ENCODE data around the gene PIK3C2G. TPM values are rescaled to one million over a fixed set of nuclear protein-coding genes. Genes with fewer than 3 reads are reported as not detected.

Gene PIK3C2G
- total RNA-seq, 1 experiment from 2014 or later, result not detected

DNA sequence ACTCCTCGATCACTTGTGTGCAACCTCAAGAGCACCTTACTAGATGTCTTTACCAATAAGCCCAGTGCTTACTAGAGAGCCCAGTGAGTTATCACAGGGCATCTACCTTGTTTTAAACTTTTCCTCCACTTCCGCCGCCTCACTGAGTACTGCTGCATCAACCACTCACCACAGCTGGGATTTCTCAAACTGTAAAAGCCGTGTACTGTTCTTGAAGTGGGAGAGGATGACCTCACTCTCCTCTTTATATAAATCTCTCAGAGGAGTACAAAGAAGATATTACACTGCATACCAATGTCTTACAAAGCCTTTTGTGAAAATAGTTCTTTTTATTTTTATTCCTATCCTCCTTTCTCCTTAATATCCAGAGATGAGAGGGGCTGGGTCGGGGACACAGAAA is 382.4 kb downstream of the PIK3C2G start:
- Histone ChIP-seq H3K9ac (ENCODE audit: low read length) (no peak overlapping the region), H3K4me1 (ENCODE audit: control insufficient read depth in 1 of 2, insufficient read depth in 2 of 2, low read length in 2 of 2) (no peaks in the 10 kb centered on the region), H2AFZ (ENCODE audit: low read depth, low read length, poor library complexity, severe bottlenecking) (no peak overlapping the region), H3K27me3 (ENCODE audit: insufficient read depth, low read length) (no peaks in the 10 kb centered on the region), H3K4me2 (ENCODE audit: low read length) (no peak overlapping the region), H3K27ac (ENCODE audit: low read depth, low read length) (no peak overlapping the region), H3K79me2 (ENCODE audit: insufficient read depth, low read length) (no peaks in the 10 kb centered on the region), H3K36me3 (ENCODE audit: control insufficient read depth in 1 of 2, insufficient read depth in 2 of 2, low read length in 2 of 2) (no peaks in the 10 kb centered on the region), H4K20me1 (ENCODE audit: insufficient read depth) (no peaks in the 10 kb centered on the region), H3K4me3 (replicated peaks in 1 of 2; ENCODE audit: low read depth in 1 of 2, low read length in 2 of 2) (no peak overlapping the region), H3K9me3 (ENCODE audit: control insufficient read depth in 1 of 2, insufficient read depth in 1 of 2, low read depth in 1 of 2, low read length in 2 of 2) (no peaks in the 10 kb centered on the region), H3K9me2 (ENCODE audit: insufficient read depth) (no peaks in the 10 kb centered on the region)
- ChIA-PET POLR2A (no interaction called here), RAD21 (ENCODE audit: low non-redundant PET in 1 of 2, low total read pairs in 2 of 2, uncharacterized antibody in 2 of 2, unreplicated experiment in 2 of 2) (no interaction called here), CTCF (no interaction called here)
- ATAC-seq (no peak), DNase-seq (ENCODE audit: low read depth, low spot score) (no peak)
- BruUV-seq (replicated peaks), result no TSS peak
- intact Hi-C loops (cut with micrococcal nuclease), result no loop called here
- no peak for TF ChIP-seq RAD21 (IDR thresholded peaks at IDR 0.05; ENCODE audit: low read depth)

- H3K79me2 ChIP-seq (ENCODE audit: insufficient read depth, low read length), result no peaks in the 10 kb centered on the region
- CTCF ChIA-PET, result no interaction called here
- no TSS peak for BruUV-seq (replicated peaks)
- no peaks in the 10 kb centered on the region for H3K9me2 ChIP-seq (ENCODE audit: insufficient read depth)
- no peak overlapping the region for H2AFZ ChIP-seq (ENCODE audit: low read depth, low read length, poor library complexity, severe bottlenecking)
- H3K27ac ChIP-seq (ENCODE audit: low read depth, low read length), result no peak overlapping the region
- H3K27me3 ChIP-seq (ENCODE audit: insufficient read depth, low read length), result no peaks in the 10 kb centered on the region
- H3K36me3 ChIP-seq (ENCODE audit: control insufficient read depth in 1 of 2, insufficient read depth in 2 of 2, low read length in 2 of 2), result no peaks in the 10 kb centered on the region
- TF ChIP-seq CBX3 (IDR thresholded peaks at IDR 0.05; ENCODE audit: low read depth) (no peak), EZH2 (IDR thresholded peaks at IDR 0.05) (no peak), JUND (IDR thresholded peaks at IDR 0.05) (no peak)
- intact Hi-C loops (cut with micrococcal nuclease), result no loop called here
- H3K4me1 ChIP-seq (ENCODE audit: control insufficient read depth in 1 of 2, insufficient read depth in 2 of 2, low read length in 2 of 2), result no peaks in the 10 kb centered on the region
- no peaks in the 10 kb centered on the region for H3K9me3 ChIP-seq (ENCODE audit: control insufficient read depth in 1 of 2, insufficient read depth in 1 of 2, low read depth in 1 of 2, low read length in 2 of 2)
- RAD21 ChIA-PET (ENCODE audit: low non-redundant PET in 1 of 2, low total read pairs in 2 of 2, uncharacterized antibody in 2 of 2, unreplicated experiment in 2 of 2), result no interaction called here
- no peak for ATAC-seq
- no peak for DNase-seq (ENCODE audit: low read depth, low spot score)
- no peak overlapping the region for H3K9ac ChIP-seq (ENCODE audit: low read length)
- no peak overlapping the region for H3K4me3 ChIP-seq (replicated peaks in 1 of 2; ENCODE audit: low read depth in 1 of 2, low read length in 2 of 2)
- no peaks in the 10 kb centered on the region for H4K20me1 ChIP-seq (ENCODE audit: insufficient read depth)
- no peak overlapping the region for H3K4me2 ChIP-seq (ENCODE audit: low read length)
- POLR2A ChIA-PET, result no interaction called here
Measured at GRCh38 chr12:18644564-18644963, 383.2 kb downstream of the PIK3C2G start.

DNA sequence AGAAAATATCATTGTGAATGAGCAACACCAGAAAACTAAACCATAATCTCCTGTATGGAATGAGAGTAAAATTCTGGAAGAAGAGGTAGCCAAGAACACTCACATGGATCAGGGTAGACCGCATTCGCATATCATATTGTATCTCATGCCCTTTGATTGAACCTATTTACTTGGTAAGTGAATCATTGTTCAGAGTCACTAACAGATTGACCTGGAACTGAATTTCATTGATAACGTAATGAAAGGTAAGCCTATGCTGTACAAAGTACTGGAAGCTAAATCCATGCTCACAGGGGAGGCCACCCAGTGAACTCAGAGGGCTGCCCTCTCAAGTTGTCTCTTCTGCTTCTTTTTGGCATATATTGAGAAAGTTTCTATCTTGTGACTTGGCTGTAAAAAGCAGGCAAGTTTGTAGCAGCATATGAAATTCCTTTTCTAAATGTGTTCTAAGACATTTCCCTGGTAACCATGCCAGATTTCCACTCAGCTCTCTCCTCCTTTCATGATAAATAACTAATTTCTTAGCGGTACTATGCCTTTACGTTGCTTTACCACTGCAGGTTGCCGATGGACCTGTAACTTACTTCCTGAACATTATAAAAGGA is 385.1 kb downstream of the PIK3C2G start:
- H2AFZ ChIP-seq (ENCODE audit: low read depth, low read length, poor library complexity, severe bottlenecking), result no peak overlapping the region
- H3K9me3 ChIP-seq (ENCODE audit: control insufficient read depth in 1 of 2, insufficient read depth in 1 of 2, low read depth in 1 of 2, low read length in 2 of 2), result no peaks in the 10 kb centered on the region
- no peaks in the 10 kb centered on the region for H4K20me1 ChIP-seq (ENCODE audit: insufficient read depth)
- ATAC-seq (no peak), DNase-seq (ENCODE audit: low read depth, low spot score) (no peak)
- no peaks in the 10 kb centered on the region for H3K9me2 ChIP-seq (ENCODE audit: insufficient read depth)
- no peaks in the 10 kb centered on the region for H3K79me2 ChIP-seq (ENCODE audit: insufficient read depth, low read length)
- no peaks in the 10 kb centered on the region for H3K27me3 ChIP-seq (ENCODE audit: insufficient read depth, low read length)
- intact Hi-C loops (cut with micrococcal nuclease), result no loop called here
- no peaks in the 10 kb centered on the region for H3K4me1 ChIP-seq (ENCODE audit: control insufficient read depth in 1 of 2, insufficient read depth in 2 of 2, low read length in 2 of 2)
- BruUV-seq (replicated peaks), result no TSS peak
- TF ChIP-seq ZNF274 (IDR thresholded peaks at IDR 0.05; ENCODE audit: low read depth, low read length), result no peak
- TF ChIP-seq JUND (IDR thresholded peaks at IDR 0.05), result no peak
- CTCF ChIA-PET, result no interaction called here
- POLR2A ChIA-PET, result no interaction called here
- no peak overlapping the region for H3K9ac ChIP-seq (ENCODE audit: low read length)
- H3K4me2 ChIP-seq (ENCODE audit: low read length), result no peak overlapping the region
- H3K27ac ChIP-seq (ENCODE audit: low read depth, low read length), result no peak overlapping the region
- H3K36me3 ChIP-seq (ENCODE audit: control insufficient read depth in 1 of 2, insufficient read depth in 2 of 2, low read length in 2 of 2), result no peaks in the 10 kb centered on the region
- H3K4me3 ChIP-seq (replicated peaks in 1 of 2; ENCODE audit: low read depth in 1 of 2, low read length in 2 of 2), result no peak overlapping the region
- RAD21 ChIA-PET (ENCODE audit: low non-redundant PET in 1 of 2, low total read pairs in 2 of 2, uncharacterized antibody in 2 of 2, unreplicated experiment in 2 of 2), result no interaction called here

All from HCT116 (cell line).